ENCODE measurements around the gene SLC6A8.

DNA sequence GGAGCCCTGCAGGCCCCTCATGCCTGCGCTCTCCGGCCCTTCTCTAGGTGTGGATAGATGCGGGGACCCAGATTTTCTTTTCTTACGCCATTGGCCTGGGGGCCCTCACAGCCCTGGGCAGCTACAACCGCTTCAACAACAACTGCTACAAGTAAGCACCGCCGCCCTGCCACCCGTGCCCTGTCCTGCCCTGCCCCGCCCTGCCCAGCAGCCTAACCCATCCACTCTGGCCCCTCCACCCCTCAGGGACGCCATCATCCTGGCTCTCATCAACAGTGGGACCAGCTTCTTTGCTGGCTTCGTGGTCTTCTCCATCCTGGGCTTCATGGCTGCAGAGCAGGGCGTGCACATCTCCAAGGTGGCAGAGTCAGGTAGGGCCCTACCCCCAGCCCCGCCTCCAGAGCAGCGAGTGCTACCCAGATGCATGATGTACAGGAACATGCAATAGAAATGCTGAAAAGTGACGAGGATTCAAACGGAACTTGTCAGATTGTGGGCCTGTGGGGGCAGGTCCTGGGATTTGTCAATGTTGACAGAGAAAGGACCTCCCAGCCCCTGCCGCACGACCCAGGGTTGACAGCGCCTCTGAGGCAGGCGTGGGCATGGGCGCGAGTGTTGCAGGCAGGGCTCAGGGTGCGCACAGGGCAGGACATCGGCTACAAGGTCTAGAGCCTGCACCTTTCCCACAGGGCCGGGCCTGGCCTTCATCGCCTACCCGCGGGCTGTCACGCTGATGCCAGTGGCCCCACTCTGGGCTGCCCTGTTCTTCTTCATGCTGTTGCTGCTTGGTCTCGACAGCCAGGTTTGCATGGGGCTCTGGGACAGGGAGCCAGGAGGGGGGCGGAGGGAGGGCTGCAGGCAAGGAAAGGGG, 5.7 kb downstream of the SLC6A8 start:
- TF ChIP-seq POLR2A (IDR thresholded peaks at IDR 0.05): no peak
- TF ChIP-seq, protein P1, sequence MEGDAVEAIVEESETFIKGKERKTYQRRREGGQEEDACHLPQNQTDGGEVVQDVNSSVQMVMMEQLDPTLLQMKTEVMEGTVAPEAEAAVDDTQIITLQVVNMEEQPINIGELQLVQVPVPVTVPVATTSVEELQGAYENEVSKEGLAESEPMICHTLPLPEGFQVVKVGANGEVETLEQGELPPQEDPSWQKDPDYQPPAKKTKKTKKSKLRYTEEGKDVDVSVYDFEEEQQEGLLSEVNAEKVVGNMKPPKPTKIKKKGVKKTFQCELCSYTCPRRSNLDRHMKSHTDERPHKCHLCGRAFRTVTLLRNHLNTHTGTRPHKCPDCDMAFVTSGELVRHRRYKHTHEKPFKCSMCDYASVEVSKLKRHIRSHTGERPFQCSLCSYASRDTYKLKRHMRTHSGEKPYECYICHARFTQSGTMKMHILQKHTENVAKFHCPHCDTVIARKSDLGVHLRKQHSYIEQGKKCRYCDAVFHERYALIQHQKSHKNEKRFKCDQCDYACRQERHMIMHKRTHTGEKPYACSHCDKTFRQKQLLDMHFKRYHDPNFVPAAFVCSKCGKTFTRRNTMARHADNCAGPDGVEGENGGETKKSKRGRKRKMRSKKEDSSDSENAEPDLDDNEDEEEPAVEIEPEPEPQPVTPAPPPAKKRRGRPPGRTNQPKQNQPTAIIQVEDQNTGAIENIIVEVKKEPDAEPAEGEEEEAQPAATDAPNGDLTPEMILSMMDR (IDR thresholded peaks at IDR 0.05): no peak

Measured in prostate gland (tissue), 2 donors.